NCI-H146 (cell line): ENCODE data around the gene TMEM50A.
A peak's percentile ranks its signal among the peaks of the same experiment; 100 is the strongest.
"Not testable (repeated sequence)": the region's sequence is repeated elsewhere in the genome, so short reads cannot be mapped to it uniquely, and the experiment has no call there.

Experiments used
- DNase-seq: peaks from one replicate; lab custom pipeline; 2025; lab: John Stamatoyannopoulos, UW

Gene TMEM50A

DNA sequence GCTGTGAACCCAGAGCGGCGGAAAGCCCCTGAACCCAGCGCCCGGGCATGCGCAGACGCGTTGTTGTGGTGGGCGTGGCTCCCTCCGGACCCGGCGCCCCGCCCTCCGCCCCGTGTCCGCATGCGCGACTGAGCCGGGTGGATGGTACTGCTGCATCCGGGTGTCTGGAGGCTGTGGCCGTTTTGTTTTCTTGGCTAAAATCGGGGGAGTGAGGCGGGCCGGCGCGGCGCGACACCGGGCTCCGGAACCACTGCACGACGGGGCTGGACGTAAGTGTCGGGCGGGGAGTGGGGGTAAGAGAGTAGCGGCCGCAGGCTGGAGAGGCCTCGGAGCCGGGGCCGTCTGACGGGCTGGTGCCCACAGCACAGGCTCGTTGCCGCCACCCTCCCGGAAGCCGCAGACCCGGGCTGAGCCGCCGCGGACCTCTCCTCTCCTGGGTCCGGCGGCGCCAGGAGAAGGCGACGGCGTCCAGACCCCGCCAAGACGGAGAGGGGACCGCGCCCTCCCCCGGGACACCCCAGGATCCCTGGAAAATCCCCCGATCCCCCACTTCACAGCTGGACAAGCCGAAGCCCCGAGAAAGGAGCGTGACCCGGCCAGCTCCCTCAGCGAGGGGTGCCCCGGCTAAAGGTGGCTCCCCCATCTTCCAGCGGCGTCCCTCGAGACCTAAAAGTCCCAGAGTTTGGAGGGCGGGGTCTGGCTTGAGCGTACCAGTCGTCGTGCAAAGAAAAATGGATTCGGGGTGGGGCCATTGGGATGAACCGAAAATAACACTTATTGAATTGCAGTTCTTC, at the start of gene TMEM50A:
Gene TMEM50A (plus strand): TSS at position 147 of the 794 bp plus-strand sequence. CDS start 2,153 bp downstream, outside the sequence.
- peak; percentile 83 for DNase-seq

- not testable (repeated sequence) for DNase-seq
These were observed 49.5 kb upstream of the TMEM50A start for GRCh38 chr1:25288573-25289101.

- not testable (repeated sequence) for DNase-seq
These were observed 48.1 kb upstream of the TMEM50A start for GRCh38 chr1:25290043-25290442.

DNA sequence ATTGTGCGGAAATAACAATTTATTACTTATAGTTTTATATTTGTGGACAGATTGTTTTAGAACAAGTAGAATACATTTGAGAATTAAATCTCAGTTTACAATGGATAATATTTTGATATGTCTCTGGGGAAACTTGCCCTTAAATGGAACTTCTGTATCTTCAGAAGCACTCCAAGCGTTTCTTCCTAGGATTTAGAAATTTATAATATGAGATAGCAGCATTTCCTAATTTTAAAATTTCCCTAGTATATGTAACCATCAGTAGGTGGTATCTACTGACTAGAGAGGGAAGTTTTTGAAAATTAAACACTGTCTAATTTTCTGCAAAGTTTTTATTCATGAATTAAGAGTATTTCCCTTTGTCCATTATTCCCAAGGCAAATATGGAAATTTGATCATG, 44.7 kb upstream of the TMEM50A start:
- not testable (repeated sequence) for DNase-seq

DNA sequence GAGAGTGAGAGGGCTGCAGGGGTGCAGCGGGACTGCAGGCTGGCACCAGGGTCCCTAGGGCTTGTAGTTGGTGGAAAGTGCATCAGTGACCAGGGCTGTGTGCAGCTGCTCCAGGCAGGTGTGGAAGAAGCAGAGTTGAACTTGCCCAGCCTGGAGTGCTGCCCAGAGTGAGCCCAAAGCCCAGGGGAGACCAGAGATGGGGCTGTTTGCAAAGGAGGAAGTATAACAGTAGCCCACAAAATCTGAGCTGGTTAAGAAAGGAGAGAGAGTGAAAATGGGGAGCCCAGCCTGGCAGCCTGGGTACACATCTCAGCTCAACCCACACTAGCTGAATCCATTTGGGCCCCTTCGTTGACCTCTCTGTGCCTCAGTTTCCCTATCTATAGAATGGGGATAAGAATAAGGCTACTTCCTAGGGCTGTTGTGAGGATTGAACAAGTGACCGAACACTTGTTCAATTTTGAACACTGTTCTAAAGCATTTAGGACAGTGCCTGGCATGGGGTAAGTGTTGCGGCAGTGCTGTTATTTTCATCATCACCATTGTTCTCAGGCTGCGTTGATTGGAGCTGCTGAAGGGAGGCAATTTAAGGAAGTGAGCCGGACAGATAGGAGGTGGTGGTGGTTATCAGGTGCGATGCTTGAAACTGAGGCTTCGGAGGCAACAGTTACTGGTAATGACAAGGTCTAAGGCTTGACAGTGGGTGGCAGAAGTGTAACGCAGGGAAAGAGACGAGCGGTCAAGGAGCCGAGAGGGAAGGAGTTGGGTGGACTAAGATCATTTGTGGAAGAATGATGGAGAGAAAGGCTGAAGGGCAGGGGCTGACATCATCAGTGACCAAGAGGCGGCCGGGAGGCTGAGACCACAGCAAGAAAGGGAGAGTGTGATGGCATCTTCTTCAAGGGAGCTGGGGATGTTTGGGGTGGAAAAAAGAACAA, 43.0 kb upstream of the TMEM50A start:
- not testable (repeated sequence) for DNase-seq

DNA sequence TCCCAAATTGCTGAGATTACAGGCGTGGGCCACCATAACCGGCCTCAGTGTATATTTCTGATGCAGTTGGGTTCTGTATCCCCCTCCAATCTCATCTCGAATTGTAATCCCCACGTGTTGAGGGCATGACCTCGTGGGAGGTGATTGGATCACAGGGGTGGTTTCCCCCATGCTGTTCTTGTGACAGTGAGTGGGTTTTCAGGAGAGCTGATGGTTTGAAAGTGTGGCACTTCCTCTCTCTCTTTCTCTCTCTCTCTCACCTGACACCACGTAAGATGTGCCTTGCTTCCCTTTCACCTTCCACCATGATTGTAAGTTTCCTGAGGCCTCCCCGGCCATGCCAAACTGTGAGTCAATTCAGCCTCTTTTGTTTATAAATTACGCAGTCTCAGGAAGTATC, 41.6 kb upstream of the TMEM50A start:
- not testable (repeated sequence) for DNase-seq

DNA sequence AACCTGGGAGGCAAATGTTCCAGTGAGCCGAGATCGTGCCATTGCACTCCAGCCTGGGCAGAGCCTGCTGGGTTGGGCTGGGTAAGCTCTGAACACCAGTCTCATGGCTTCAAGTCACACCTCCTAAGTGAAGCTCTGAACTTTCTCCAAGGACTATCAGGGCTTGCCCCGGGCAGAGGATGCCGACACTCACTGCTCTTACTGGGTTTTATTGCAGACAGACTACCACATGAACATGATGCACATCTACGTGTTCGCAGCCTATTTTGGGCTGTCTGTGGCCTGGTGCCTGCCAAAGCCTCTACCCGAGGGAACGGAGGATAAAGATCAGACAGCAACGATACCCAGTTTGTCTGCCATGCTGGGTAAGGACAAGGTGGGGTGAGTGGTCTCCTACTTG, 37.4 kb upstream of the TMEM50A start:
- DNase-seq = not testable (repeated sequence)

GRCh38 chr1:25302330-25302729, 35.8 kb upstream of the TMEM50A start:
- not testable (repeated sequence) for DNase-seq

DNA sequence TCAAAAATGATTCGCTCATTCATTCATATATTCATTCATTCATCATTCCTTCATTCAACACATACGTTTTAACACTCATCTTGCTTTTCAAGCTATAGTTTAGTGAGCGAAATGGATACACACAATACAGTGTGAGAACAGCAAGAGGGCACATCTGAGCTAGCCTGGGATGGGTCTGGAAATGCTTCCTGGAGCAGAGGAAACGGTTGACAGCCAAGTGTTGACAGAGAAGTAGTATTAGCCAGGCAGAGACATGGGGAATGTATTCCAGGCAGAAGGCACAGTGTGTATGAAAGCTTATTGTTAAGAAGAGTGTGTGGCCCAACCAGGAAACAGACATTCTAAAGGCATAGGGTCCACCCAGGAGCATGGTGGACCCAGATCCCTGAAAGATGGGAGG, 33.2 kb upstream of the TMEM50A start:
- not testable (repeated sequence) for DNase-seq

DNA sequence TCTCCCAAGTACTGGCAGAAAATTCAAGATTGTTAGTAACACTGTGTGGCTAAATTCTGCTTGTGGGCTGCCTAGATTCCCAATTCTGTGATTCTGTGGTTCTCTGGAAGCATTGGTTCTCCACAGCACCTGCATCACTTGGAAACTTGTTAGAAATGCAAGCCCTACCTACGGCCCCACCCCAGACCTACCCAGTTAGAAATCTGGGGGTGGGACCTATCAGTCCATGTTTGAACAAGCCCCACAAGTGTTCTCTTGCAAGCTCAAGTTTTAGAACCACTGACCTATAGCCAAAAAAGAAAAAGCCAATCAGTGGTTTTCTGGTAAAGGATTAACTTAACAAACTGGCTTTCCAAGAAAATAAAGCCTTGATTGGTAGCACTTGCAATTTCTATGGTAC, 30.0 kb upstream of the TMEM50A start:
- DNase-seq = not testable (repeated sequence)

- DNase-seq = not testable (repeated sequence)
These were observed 29.0 kb upstream of the TMEM50A start for GRCh38 chr1:25309085-25309484.

- not testable (repeated sequence) for DNase-seq
These were observed 28.6 kb upstream of the TMEM50A start for GRCh38 chr1:25309486-25309885.

GRCh38 chr1:25312806-25313470, 25.2 kb upstream of the TMEM50A start:
- DNase-seq = not testable (repeated sequence)

- DNase-seq = not testable (repeated sequence)
These were observed 17.7 kb upstream of the TMEM50A start for GRCh38 chr1:25320314-25320938.

DNA sequence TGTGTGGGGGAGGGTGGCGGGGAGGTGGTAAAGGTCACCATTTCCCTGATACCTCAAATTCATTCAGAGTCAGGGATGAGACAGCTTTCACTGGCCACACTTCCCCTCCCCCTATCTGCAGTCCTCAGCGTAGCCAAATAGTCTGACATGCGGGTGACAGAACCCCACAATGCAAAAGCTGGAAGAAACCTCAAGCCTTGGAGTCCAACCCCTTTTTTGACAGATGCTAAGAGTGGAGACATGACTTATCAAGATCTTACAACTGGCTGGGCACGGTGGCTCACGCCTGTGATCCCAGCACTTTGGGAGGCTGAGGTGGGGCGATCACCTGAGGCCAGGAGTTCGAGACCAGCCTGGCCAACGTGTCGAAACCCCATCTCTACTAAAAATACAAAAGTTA, 16.0 kb upstream of the TMEM50A start:
- DNase-seq = not testable (repeated sequence)

- not testable (repeated sequence) for DNase-seq
These were observed 13.7 kb upstream of the TMEM50A start for GRCh38 chr1:25324407-25324806.

- not testable (repeated sequence) for DNase-seq
These were observed 10.0 kb upstream of the TMEM50A start for GRCh38 chr1:25327864-25328790.

DNA sequence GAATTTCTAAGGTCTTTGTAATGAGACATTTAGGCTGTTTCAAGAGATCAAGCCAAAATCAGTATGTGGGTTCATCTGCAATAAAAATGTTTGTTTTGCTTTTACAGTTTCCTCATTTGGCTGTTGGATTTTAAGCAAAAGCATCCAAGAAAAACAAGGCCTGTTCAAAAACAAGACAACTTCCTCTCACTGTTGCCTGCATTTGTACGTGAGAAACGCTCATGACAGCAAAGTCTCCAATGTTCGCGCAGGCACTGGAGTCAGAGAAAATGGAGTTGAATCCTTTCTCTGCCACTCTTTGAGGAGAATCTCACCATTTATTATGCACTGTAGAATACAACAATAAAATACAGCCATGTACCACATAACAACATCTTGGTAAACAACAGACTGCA, 9.3 kb upstream of the TMEM50A start:
- DNase-seq = not testable (repeated sequence)

- DNase-seq = not testable (repeated sequence)
These were observed 8.8 kb upstream of the TMEM50A start for GRCh38 chr1:25329336-25329735.

DNA sequence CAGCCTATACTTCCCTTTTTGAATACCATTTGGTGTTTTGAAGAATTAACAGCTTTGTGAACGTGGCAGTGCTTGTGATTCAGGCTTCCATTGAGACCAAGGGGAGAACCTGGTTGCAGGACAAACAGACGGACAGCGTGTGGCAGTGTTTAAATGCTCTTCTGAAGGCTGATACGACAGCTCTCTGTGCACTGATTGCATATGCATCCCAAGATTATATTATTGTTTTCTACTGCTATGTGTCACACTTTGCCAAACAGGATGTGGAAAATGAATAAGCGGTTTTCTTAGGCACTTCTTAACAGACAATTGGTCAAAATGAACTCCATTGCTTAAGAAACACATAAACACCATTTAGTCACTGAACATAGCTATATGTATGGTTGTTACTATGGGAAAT, 8.2 kb upstream of the TMEM50A start:
- DNase-seq = not testable (repeated sequence)
